K562 (cell line): ENCODE measurements around the gene PRSS48. TPM values are rescaled to one million over a fixed set of nuclear protein-coding genes. Genes with fewer than 3 reads are reported as not detected.

Experiments
- ATAC-seq: fragments of 200-7000 bp; cut with Tn5 transposase; 3 replicates; pipeline ENCODE4 v1.9.1; 2020; ENCODE audit warnings: moderate library complexity
- BruUV-seq: library from RNA; stranded (reverse); fragments of 400-500 nt; replicated peaks from 2 replicates; lab custom pipeline; 2021; lab: Mats Ljungman, UMichigan
- CTCF ChIA-PET: fragments of 300-600 bp; formaldehyde crosslinking; extraction: SDS; loops from one replicate; lab custom pipeline; 2021; ENCODE audit warnings: low intra/inter-chr PET ratio; lab: Yijun Ruan, JAX
- POLR2A ChIA-PET: fragments of 300-600, 350-650 bp; sonication (Branson Sonifier 250); formaldehyde crosslinking; extraction: SDS; loops from one replicate; lab custom pipeline; 2021; ENCODE audit warnings: antibody characterized with exemption, inconsistent platforms; lab: Yijun Ruan, JAX
- DNase-seq, 4 experiments: peaks; one replicate each; pipeline versions ENCODE4 v3.0.0 to v3.0.0-alpha.2; 2011 to 2018; ENCODE audit warnings: low spot score in 3 of 4, mixed read lengths in 3 of 4; ENCODE audit errors: extremely low read depth in 1 of 4
- FAIRE-seq: peaks from 2 replicates; lab custom pipeline; 2011; peaks lifted over from hg19 to GRCh38; lab: Jason Lieb, UNC
- H2AFZ ChIP-seq: 2 replicates; pipeline ENCODE4 v1.6.0; 2011; ENCODE audit warnings: low read depth, low read length, control low read depth, inconsistent platforms
- H3K27ac ChIP-seq: fragments of 200-600 bp; 3 replicates; pipeline ENCODE4 v1.8.0; 2011; ENCODE audit warnings: low read depth, mild to moderate bottlenecking, control low read depth, inconsistent platforms, low read length, moderate library complexity, mixed read lengths; ENCODE audit errors: extremely low read depth
- H3K27me3 ChIP-seq, 2 experiments: fragments of 300-600 bp in 1 of 2; 2 replicates in 1 of 2; 3 replicates in 1 of 2; pipeline versions ENCODE4 v1.6.0 to v1.8.0; 2011; ENCODE audit warnings: inconsistent platforms in 2 of 2, low read length in 2 of 2, mild to moderate bottlenecking in 1 of 2, mixed read lengths in 1 of 2, moderate library complexity in 1 of 2; ENCODE audit not compliant: control insufficient read depth in 2 of 2, insufficient read depth in 2 of 2
- H3K36me3 ChIP-seq: fragments of 300-600 bp; 3 replicates; pipeline ENCODE4 v1.8.0; 2011; ENCODE audit warnings: mild to moderate bottlenecking, low read length, inconsistent platforms; ENCODE audit not compliant: control insufficient read depth, insufficient read depth
- H3K4me1 ChIP-seq, 2 experiments: fragments of 200-600 bp in 1 of 2; replicated peaks in 1 of 2; 2 replicates in 1 of 2; 3 replicates in 1 of 2; pipeline versions ENCODE4 v1.5.1 to v1.8.0; 2011; ENCODE audit warnings: inconsistent platforms in 2 of 2, low read length in 2 of 2, mild to moderate bottlenecking in 1 of 2, mixed read lengths in 1 of 2, moderate library complexity in 1 of 2; ENCODE audit not compliant: control insufficient read depth in 2 of 2, insufficient read depth in 2 of 2
- H3K4me2 ChIP-seq: 2 replicates; pipeline ENCODE4 v1.6.1; 2011; ENCODE audit warnings: low read length, control low read depth, inconsistent platforms, mixed read lengths; ENCODE audit not compliant: insufficient read depth
- H3K4me3 ChIP-seq: fragments of 200-600 bp; sonication (generic), shearing (Covaris generic); 2 replicates; pipeline ENCODE4 v1.5.1; 2016; ENCODE audit warnings: control low read depth, inconsistent platforms
- H3K79me2 ChIP-seq: fragments of 200-600 bp; 3 replicates; pipeline ENCODE4 v1.8.0; 2011; ENCODE audit warnings: low read length, inconsistent platforms; ENCODE audit not compliant: control insufficient read depth, insufficient read depth
- H3K9ac ChIP-seq, 2 experiments: 2 replicates each; pipeline versions ENCODE4 v1.6.0 to v1.6.1; 2011; ENCODE audit warnings: low read depth in 2 of 2, low read length in 2 of 2, control low read depth in 1 of 2, inconsistent platforms in 1 of 2, mild to moderate bottlenecking in 1 of 2, mixed read lengths in 1 of 2; ENCODE audit not compliant: insufficient read depth in 1 of 2
- H3K9me1 ChIP-seq: one replicate; pipeline ENCODE4 v1.6.0; 2011; ENCODE audit warnings: inconsistent platforms, mild to moderate bottlenecking, low read length, moderate library complexity; ENCODE audit not compliant: control insufficient read depth, insufficient read depth
- H3K9me3 ChIP-seq: replicated peaks from 2 replicates; pipeline ENCODE4 v1.5.1; 2011; ENCODE audit warnings: low read depth, low read length, inconsistent platforms; ENCODE audit not compliant: control insufficient read depth, insufficient read depth
- H4K20me1 ChIP-seq: replicated peaks from 2 replicates; pipeline ENCODE4 v1.6.1; 2011; ENCODE audit warnings: low read length, inconsistent platforms, mixed read lengths; ENCODE audit not compliant: control insufficient read depth, insufficient read depth
- C11orf30 ChIP-seq: fragments of 450-650 bp; IDR thresholded peaks from 2 replicates; pipeline ENCODE4 v1.6.1; 2016; ENCODE audit warnings: low read depth, mild to moderate bottlenecking
- MAFF ChIP-seq: IDR thresholded peaks from 2 replicates; pipeline ENCODE4 v1.6.1; 2012; ENCODE audit warnings: low read length, improper control_type of control experiment
- MAFG ChIP-seq: fragments of 450-650 bp; conservative IDR thresholded peaks from 2 replicates; pipeline ENCODE4 v1.6.1; 2016; ENCODE audit warnings: missing genetic modification characterization, missing compliant biosample characterization
- MAFK ChIP-seq: IDR thresholded peaks from 2 replicates; pipeline ENCODE4 v1.6.1; 2011; ENCODE audit warnings: low read length, improper control_type of control experiment
- PTTG1 ChIP-seq: fragments of 450-650 bp; IDR thresholded peaks from 2 replicates; pipeline ENCODE4 v1.6.1; 2016; ENCODE audit warnings: low read depth, mild to moderate bottlenecking, missing genetic modification characterization, missing compliant biosample characterization
- SPI1 ChIP-seq: IDR thresholded peaks from 2 replicates; pipeline ENCODE4 v1.6.1; 2011; ENCODE audit warnings: low read depth, low read length, control low read depth, borderline replicate concordance
- ZKSCAN3 ChIP-seq: fragments of 250-450 bp; sonication (Bioruptor Pico); IDR thresholded peaks from 2 replicates; pipeline ENCODE4 v1.4.0; 2020
- ZNF316 ChIP-seq: fragments of 450-650 bp; IDR thresholded peaks from 2 replicates; pipeline ENCODE4 v1.6.1; 2016
- ZNF518B ChIP-seq: fragments of 250-450 bp; sonication (Bioruptor Pico); IDR thresholded peaks from 2 replicates; pipeline ENCODE4 v1.5.0; 2021; ENCODE audit warnings: mild to moderate bottlenecking, moderate library complexity
- WGBS: fragments of 100-300 bp; shearing (Covaris generic); methylation state at CpG from one replicate; pipeline ENCODE4 v1.1.6; 2016; ENCODE audit warnings: low coverage, mixed read lengths; ENCODE audit not compliant: insufficient coverage; ENCODE audit errors: missing lambda C conversion rate; 5-methylcytosine and 5-hydroxymethylcytosine counted together
- in situ Hi-C: fragments of 300-500 bp; cut with MboI; formaldehyde crosslinking; loops from 4 replicates; pipeline ENCODE4 v1.15.0; 2018; ENCODE audit warnings: inconsistent platforms, mixed read lengths
- intact Hi-C: fragments of 100-400 bp; cut with micrococcal nuclease; formaldehyde crosslinking; loops from 2 replicates; pipeline ENCODE4 v1.14.2; 2022
- polyA plus RNA-seq, 8 experiments: library from polyadenylated mRNA; depleted of rRNA in 4 of 8; stranded (reverse) in 5 of 8; unstranded in 3 of 8; fragments of >200 nt; fragmentation: Nextera tagmentation in 2 of 8; fragmentation: Illumina TruSeq in 1 of 8; extraction: Ambion mirVana in 2 of 8; extraction: Trizol in 1 of 8; gene quantifications; 2 replicates each; pipeline versions ENCODE4 v1.2.1 to v1.2.3, GENCODE V29; 2011 to 2014; ENCODE audit warnings: inconsistent platforms in 1 of 8, missing spikeins in 1 of 8
- total RNA-seq, 7 experiments: library from RNA; depleted of rRNA in 6 of 7; stranded (reverse); fragments of >200 nt in 6 of 7; fragmentation: Illumina TruSeq in 2 of 7; extraction: Trizol in 2 of 7; gene quantifications; 2 replicates each; pipeline versions ENCODE4 v1.2.1 to v1.2.3, GENCODE V29; 2011 to 2021; ENCODE audit warnings: low replicate concordance in 1 of 7
- TF ChIP-seq, protein P1 (sequence below): fragments of 250-450 bp; sonication (Bioruptor Pico); IDR thresholded peaks from 2 replicates; pipeline ENCODE4 v1.9.0; 2021; ENCODE audit warnings: mild to moderate bottlenecking

PRSS48 gene
- total and polyA plus RNA-seq, 9 of the 15 experiments (the other 6 are each of a cell fraction or from before 2014, with no cell fraction given) = not detected

DNA sequence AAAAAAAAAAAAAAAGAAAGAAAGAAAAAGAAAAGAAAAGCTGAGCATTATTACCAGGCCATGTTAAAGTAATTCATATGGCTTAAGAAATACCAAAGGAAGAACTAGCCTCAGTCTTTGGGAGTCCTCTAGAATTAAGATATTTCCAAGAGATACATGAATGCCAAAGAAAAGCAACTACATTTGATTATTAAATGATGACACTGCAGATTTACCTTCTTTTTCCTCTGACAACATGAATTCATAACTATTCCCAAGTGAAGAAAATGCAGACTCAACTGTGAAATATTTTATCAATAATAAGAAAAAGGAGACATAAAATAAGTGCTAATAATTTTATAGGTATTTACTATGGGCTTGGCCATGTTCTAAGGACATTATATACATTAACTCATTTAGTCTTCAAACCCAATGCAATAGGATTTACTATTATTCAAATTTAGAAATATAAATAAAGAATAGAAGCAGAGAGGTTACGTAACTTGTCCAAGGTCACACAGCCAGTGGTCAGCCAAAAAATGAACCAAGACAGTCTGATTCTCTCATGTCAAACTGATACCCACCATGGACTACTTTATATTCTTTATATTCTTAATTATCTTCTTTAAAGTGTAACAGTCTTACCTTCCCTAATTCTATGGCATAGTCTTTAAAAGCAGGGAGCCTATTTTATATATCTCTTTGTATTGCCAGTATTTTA lies 41.5 kb downstream of the PRSS48 start:
- no peaks in the 10 kb centered on the region for H3K79me2 ChIP-seq
- H3K4me1 ChIP-seq = no peaks in the 10 kb centered on the region
- TF ChIP-seq, protein P1, sequence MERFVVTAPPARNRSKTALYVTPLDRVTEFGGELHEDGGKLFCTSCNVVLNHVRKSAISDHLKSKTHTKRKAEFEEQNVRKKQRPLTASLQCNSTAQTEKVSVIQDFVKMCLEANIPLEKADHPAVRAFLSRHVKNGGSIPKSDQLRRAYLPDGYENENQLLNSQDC = no peak
- no peak for TF ChIP-seq ZKSCAN3 (CRISPR knock-in tag)
- TF ChIP-seq ZNF316 = peak; percentile 90
- peak; percentile 88 for TF ChIP-seq MAFK
- peak; percentile 73 for TF ChIP-seq C11orf30
- TF ChIP-seq ZNF518B (CRISPR knock-in tag) = no peak
- TF ChIP-seq SPI1 = no peak
- peak; percentile 67 for TF ChIP-seq MAFG (tag)
- TF ChIP-seq PTTG1 (tag) = no peak
- TF ChIP-seq MAFF = peak; percentile 87
- H3K4me2 ChIP-seq = no peak overlapping the region
- no peak overlapping the region for H3K27ac ChIP-seq
- H3K9me1 ChIP-seq = no peaks in the 10 kb centered on the region
- POLR2A ChIA-PET = no interaction called here
- no peak overlapping the region for H2AFZ ChIP-seq
- ATAC-seq = no peak
- in situ Hi-C loops (no loop called here), intact Hi-C loops (no loop called here)
- 10% methylated on average over 1 of the region's 1 CpG for WGBS
- no peak overlapping the region for H3K9ac ChIP-seq
- H3K27me3 ChIP-seq = no peaks in the 10 kb centered on the region; a peak in 1 of 5 replicates
- H4K20me1 ChIP-seq = no peaks in the 10 kb centered on the region
- H3K4me3 ChIP-seq = no peak overlapping the region
- H3K9me3 ChIP-seq = no peaks in the 10 kb centered on the region
- no TSS peak for BruUV-seq
- CTCF ChIA-PET = no interaction called here
- no peak for FAIRE-seq
- no peaks in the 10 kb centered on the region for H3K36me3 ChIP-seq
- DNase-seq = no peak
